ENCODE results near the gene SORCS3.

SORCS3 gene

DNA sequence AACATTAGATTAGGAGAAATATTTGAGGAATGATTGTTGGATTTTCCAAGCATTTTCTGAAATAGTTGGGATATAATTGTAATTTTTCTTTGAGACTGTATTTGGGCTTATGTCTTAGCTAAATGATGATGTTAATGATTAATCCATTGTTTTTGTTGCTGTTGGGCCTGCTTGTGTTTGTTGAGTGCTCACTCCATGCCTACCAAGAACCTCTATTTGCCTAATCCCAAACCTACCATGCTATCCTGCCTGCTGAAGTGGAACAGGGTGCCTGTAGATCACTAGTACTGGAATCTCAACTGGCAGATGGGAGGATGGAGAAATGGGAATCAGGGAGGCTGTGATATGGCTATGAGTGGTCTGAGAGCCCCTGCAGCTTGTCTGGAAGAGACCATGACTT lies 565.5 kb downstream of the SORCS3 start:
- no peaks in the 10 kb centered on the region for H3K4me1 Mint-ChIP-seq
- H3K9me3 Mint-ChIP-seq = no peaks in the 10 kb centered on the region
- no peaks in the 10 kb centered on the region for H3K27me3 Mint-ChIP-seq
- DNase-seq (ENCODE audit: low spot score in 2 of 2) (no peak), ATAC-seq (ENCODE audit: low read depth) (no peak)
- no peak overlapping the region for H3K4me3 Mint-ChIP-seq
- H3K36me3 Mint-ChIP-seq = no peaks in the 10 kb centered on the region
- H3K27ac Mint-ChIP-seq = no peak overlapping the region

DNA sequence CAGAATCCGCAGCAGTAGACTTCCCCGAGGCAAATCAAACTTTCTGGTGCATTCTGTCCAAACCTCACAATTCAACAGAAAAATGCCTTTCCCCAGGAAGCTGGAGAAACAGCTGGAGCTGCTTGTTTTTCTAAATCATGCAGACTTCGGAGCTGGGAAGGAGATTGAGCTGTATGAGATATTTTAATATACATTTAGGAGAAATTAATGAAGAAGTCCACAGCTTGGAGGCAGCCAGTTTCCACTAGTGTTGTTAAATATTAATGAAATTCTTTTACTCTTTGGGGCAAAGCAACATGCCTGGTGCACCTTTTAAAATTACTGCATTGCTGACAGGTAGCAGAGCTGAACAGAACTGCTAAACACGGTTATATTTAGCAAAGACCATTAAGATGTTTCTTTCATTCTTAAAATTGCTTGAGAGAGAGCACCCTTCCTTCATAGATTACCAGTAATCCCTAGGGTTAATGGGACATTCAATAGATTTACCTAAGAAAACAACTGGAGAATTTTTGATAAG lies 566.4 kb downstream of the SORCS3 start:
- Mint-ChIP-seq H3K27ac (no peak overlapping the region), H3K4me3 (no peak overlapping the region), H3K4me1 (no peaks in the 10 kb centered on the region), H3K9me3 (no peaks in the 10 kb centered on the region), H3K36me3 (no peaks in the 10 kb centered on the region), H3K27me3 (no peaks in the 10 kb centered on the region)
- DNase-seq (ENCODE audit: low spot score in 2 of 2) (no peak), ATAC-seq (ENCODE audit: low read depth) (no peak)

DNA sequence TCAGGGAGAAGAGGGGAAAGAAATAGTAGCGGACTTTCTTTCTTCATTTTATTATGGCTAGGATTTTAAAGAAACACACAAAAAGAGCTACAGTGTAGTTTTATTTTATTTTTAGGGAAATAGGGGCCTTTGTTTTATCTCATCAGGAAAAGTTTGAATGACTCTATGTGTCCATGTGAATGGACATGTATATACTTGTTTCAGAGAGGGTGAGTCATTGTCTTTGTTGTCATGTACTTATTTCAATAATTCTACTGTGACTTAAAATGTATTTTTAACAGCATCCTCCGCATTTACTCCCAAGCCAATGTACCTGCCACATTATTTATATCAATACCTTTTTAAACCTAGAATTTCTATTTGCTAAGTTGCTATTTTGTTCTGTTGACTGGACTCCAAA lies 569.5 kb downstream of the SORCS3 start:
- H3K36me3 Mint-ChIP-seq = no peaks in the 10 kb centered on the region
- no peak for ATAC-seq (ENCODE audit: low read depth)
- H3K4me3 Mint-ChIP-seq = no peak overlapping the region
- no peaks in the 10 kb centered on the region for H3K4me1 Mint-ChIP-seq
- no peak overlapping the region for H3K27ac Mint-ChIP-seq
- no peaks in the 10 kb centered on the region for H3K27me3 Mint-ChIP-seq
- H3K9me3 Mint-ChIP-seq = peaks cover 1% of the 10 kb centered on the region
- DNase-seq (ENCODE audit: low spot score in 2 of 2) = no peak

GRCh38 chr10:105237685-105238084 lies 596.6 kb downstream of the SORCS3 start:
- no peak overlapping the region for H3K4me3 Mint-ChIP-seq
- no peaks in the 10 kb centered on the region for H3K4me1 Mint-ChIP-seq
- H3K27me3 Mint-ChIP-seq = no peaks in the 10 kb centered on the region
- peaks cover 3% of the 10 kb centered on the region for H3K36me3 Mint-ChIP-seq
- H3K9me3 Mint-ChIP-seq = peaks cover 8% of the 10 kb centered on the region
- H3K27ac Mint-ChIP-seq = no peak overlapping the region
- no peak for ATAC-seq (ENCODE audit: low read depth)
- no peak for DNase-seq (ENCODE audit: low spot score in 2 of 2)

GRCh38 chr10:105239311-105240219 lies 598.5 kb downstream of the SORCS3 start:
- ATAC-seq (ENCODE audit: low read depth) (no peak), DNase-seq (ENCODE audit: low spot score in 2 of 2) (no peak)
- H3K27me3 Mint-ChIP-seq = no peaks in the 10 kb centered on the region
- peaks cover 3% of the 10 kb centered on the region for H3K9me3 Mint-ChIP-seq
- no peak overlapping the region for H3K27ac Mint-ChIP-seq
- H3K36me3 Mint-ChIP-seq = peaks cover 3% of the 10 kb centered on the region
- no peak overlapping the region for H3K4me3 Mint-ChIP-seq
- H3K4me1 Mint-ChIP-seq = no peaks in the 10 kb centered on the region

DNA sequence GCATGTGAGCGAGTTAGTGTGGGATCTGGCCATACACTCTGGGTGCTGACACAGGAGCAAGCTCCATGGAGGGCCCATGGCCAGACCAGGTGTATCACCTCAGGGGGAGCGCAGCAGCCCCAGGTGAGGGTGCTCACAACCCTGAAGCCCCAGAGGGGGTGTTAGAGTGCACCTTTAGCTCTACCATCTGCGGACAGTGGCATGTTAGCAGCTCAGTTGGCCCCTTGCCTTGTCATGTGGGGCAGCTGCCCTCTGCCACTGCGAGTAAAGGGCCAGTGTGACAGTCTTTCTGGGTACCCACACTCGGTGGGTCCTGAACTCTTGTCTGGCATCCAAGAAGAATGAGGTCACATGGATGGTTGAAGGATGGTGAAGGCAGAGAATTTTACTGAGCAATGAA lies 600.2 kb downstream of the SORCS3 start:
- DNase-seq (ENCODE audit: low spot score in 2 of 2) (no peak), ATAC-seq (ENCODE audit: low read depth) (no peak)
- no peaks in the 10 kb centered on the region for H3K4me1 Mint-ChIP-seq
- H3K36me3 Mint-ChIP-seq = no peaks in the 10 kb centered on the region
- H3K9me3 Mint-ChIP-seq = no peaks in the 10 kb centered on the region
- H3K27me3 Mint-ChIP-seq = no peaks in the 10 kb centered on the region
- H3K4me3 Mint-ChIP-seq = no peak overlapping the region
- H3K27ac Mint-ChIP-seq = no peak overlapping the region

DNA sequence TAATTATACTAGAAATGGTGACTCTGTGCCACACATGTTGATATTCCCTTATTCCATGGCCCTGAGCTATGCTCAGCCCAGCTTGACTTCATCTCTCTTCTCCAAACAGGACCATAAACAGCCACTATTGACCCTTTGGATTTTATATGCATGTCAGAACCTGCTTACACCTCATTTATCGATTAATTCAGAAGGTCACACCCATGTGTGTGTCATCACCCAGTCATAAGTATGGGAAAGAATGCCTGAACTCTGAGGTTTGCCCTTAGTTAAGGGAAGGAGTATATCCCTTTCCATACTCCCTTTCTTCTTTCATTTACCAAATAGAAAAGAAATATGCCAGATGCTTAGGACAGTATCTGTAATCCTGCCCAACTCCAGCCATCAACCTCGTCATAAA lies 602.3 kb downstream of the SORCS3 start:
- Mint-ChIP-seq H3K27ac (no peak overlapping the region), H3K4me3 (no peak overlapping the region), H3K27me3 (no peaks in the 10 kb centered on the region)

DNA sequence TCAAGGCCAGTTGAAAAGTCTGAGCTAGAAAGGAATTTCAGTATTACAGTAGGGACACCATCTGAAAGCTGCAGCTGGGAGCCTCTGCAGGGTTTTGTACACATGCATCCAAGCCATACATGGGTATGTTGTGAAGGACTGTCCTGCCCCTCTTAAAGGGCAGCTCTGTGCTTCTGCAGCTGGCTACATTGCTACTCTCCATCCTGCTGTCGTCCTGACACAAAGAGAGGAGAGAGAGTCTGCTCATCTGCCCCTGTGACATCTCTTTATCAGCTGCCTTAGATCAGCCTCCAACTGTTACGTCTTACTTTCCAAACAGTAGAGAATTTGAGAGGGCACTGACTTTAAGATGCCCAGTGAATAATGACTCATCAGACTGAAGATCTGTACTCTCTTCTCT lies 602.7 kb downstream of the SORCS3 start:
- H3K9me3 Mint-ChIP-seq = no peaks in the 10 kb centered on the region
- H3K27ac Mint-ChIP-seq = no peak overlapping the region
- DNase-seq (ENCODE audit: low spot score in 2 of 2) = no peak
- no peaks in the 10 kb centered on the region for H3K36me3 Mint-ChIP-seq
- H3K27me3 Mint-ChIP-seq = no peaks in the 10 kb centered on the region
- H3K4me1 Mint-ChIP-seq = no peaks in the 10 kb centered on the region
- H3K4me3 Mint-ChIP-seq = no peak overlapping the region
- no peak for ATAC-seq (ENCODE audit: low read depth)

More for the DNA sequence above, 602.3 kb downstream of the SORCS3 start:
- Mint-ChIP-seq H3K4me1 (no peaks in the 10 kb centered on the region), H3K9me3 (no peaks in the 10 kb centered on the region), H3K36me3 (no peaks in the 10 kb centered on the region)
- DNase-seq (ENCODE audit: low spot score in 2 of 2) (no peak), ATAC-seq (ENCODE audit: low read depth) (no peak)

DNA sequence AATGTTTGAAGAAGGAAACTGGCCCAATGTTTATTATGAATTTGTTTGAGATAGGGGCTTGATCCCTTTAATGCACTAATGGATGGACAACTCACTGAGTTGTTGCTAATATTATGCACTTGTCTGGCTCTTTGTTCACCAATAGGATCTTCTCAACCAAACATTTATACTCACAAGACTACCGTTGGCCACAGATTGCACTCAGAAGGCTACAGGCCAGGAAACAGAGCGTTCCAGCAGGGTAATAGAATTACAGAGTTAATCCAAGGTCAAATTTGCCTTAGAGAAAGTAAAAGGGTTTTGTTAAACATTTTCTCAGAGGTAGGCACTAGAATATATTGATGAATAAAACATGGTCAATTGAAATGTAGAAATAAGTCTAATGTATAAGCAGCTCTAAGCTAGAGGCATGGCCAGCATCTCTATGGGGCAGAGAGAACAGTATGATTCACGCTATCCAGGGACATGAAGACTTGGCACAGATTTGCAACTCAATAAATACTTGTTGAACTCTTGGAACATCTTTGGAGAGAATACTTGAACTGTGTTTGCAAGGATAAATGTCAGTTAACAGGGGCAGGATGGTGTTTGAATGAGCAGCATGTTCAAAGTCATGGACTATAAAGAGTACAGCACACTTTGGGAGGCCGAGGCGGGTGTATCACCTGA lies 606.9 kb downstream of the SORCS3 start:
- no peak for ATAC-seq (ENCODE audit: low read depth)
- no peaks in the 10 kb centered on the region for H3K27me3 Mint-ChIP-seq
- H3K36me3 Mint-ChIP-seq = no peaks in the 10 kb centered on the region
- H3K4me1 Mint-ChIP-seq = no peaks in the 10 kb centered on the region
- no peak overlapping the region for H3K27ac Mint-ChIP-seq
- H3K4me3 Mint-ChIP-seq = no peak overlapping the region
- DNase-seq (ENCODE audit: low spot score in 2 of 2) = no peak
- peaks cover 4% of the 10 kb centered on the region for H3K9me3 Mint-ChIP-seq

GRCh38 chr10:105252911-105253310 lies 611.8 kb downstream of the SORCS3 start:
- no peaks in the 10 kb centered on the region for H3K36me3 Mint-ChIP-seq
- H3K9me3 Mint-ChIP-seq = peaks cover 4% of the 10 kb centered on the region
- DNase-seq (ENCODE audit: low spot score in 2 of 2) = no peak
- H3K27me3 Mint-ChIP-seq = no peaks in the 10 kb centered on the region
- H3K4me3 Mint-ChIP-seq = no peak overlapping the region
- no peak for ATAC-seq (ENCODE audit: low read depth)
- no peak overlapping the region for H3K27ac Mint-ChIP-seq
- H3K4me1 Mint-ChIP-seq = no peaks in the 10 kb centered on the region

DNA sequence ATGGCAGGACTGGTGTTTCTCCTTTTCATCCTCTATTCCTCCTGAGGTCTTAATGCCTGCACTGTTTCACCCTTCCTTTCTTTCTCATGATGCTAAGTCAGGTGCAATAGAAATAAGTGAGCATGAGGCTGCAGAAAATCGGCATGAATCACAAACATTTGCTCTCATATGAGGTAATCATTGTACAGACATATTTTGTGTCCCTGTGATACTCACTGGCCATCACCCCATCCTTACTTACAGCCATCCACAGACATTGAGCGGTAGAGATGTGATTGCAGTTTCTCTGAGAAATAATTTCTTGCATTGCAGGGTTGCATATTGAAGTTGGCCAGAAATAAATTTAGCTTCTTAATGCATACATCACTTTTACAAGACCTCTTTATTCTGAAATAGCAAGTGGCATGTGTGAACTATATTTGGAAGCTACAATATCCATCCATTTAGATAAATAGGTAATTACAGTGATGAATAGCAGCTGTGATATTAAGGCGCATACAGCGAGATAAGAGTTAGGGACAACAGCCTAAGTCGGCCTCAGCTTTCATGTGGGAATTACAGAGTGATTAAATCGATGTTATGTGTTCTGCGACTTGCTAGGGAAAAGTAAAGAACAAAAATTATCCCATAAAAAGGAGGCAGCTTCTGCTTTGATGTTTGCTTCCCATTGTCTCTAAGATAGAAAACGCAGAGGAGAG lies 612.6 kb downstream of the SORCS3 start:
- ATAC-seq (ENCODE audit: low read depth) = no peak
- H3K9me3 Mint-ChIP-seq = peaks cover 4% of the 10 kb centered on the region
- no peak overlapping the region for H3K4me3 Mint-ChIP-seq
- H3K27me3 Mint-ChIP-seq = no peaks in the 10 kb centered on the region
- H3K36me3 Mint-ChIP-seq = no peaks in the 10 kb centered on the region
- no peak overlapping the region for H3K27ac Mint-ChIP-seq
- no peaks in the 10 kb centered on the region for H3K4me1 Mint-ChIP-seq
- no peak for DNase-seq (ENCODE audit: low spot score in 2 of 2)

GRCh38 chr10:105258036-105258673 lies 617.1 kb downstream of the SORCS3 start:
- no peaks in the 10 kb centered on the region for H3K27me3 Mint-ChIP-seq
- no peak overlapping the region for H3K27ac Mint-ChIP-seq
- H3K4me1 Mint-ChIP-seq = no peaks in the 10 kb centered on the region
- H3K4me3 Mint-ChIP-seq = no peak overlapping the region
- no peaks in the 10 kb centered on the region for H3K9me3 Mint-ChIP-seq
- H3K36me3 Mint-ChIP-seq = no peaks in the 10 kb centered on the region
- no peak for DNase-seq (ENCODE audit: low spot score in 2 of 2)
- no peak for ATAC-seq (ENCODE audit: low read depth)

GRCh38 chr10:105258674-105259065 lies 617.6 kb downstream of the SORCS3 start:
- no peak for DNase-seq (ENCODE audit: low spot score in 2 of 2)
- Mint-ChIP-seq H3K27ac (no peak overlapping the region), H3K27me3 (no peaks in the 10 kb centered on the region), H3K9me3 (no peaks in the 10 kb centered on the region), H3K4me1 (no peaks in the 10 kb centered on the region), H3K36me3 (no peaks in the 10 kb centered on the region), H3K4me3 (no peak overlapping the region)
- ATAC-seq (ENCODE audit: low read depth) = no peak

DNA sequence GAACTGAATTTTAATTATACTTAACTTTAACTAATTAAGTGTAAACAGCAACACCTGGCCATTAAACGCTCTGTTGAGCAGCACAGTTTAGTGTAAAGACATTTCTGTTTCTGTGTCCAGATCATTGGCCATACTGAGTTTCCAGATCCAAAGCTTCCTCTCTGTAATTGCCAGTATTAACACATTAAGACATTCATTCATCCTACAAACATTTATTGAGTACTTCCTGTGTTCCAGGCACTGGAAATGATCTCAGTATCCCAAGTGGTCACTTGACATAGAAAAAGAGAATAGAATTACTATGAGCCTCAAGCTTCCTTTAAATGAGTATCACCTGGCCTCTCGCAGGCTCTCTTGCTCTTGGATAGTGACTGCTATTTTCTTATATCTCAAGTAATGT lies 618.1 kb downstream of the SORCS3 start:
- Mint-ChIP-seq H3K9me3 (no peaks in the 10 kb centered on the region), H3K36me3 (no peaks in the 10 kb centered on the region), H3K4me1 (no peaks in the 10 kb centered on the region), H3K27ac (no peak overlapping the region), H3K27me3 (no peaks in the 10 kb centered on the region), H3K4me3 (no peak overlapping the region)
- ATAC-seq (ENCODE audit: low read depth) (no peak), DNase-seq (ENCODE audit: low spot score in 2 of 2) (no peak)
